Neutrophil (primary cell): Measurements from ENCODE around the gene CDC14A.

ENCODE experiments used
- H3K27ac ChIP-seq: fragments of 200-600 bp; sonication (generic); 2 replicates; pipeline ENCODE4 v1.5.1; 2016; ENCODE audit warnings: mild to moderate bottlenecking, moderate library complexity
- H3K27me3 ChIP-seq: fragments of 200-600 bp; sonication (generic); 2 replicates; pipeline ENCODE4 v1.6.0; 2016; ENCODE audit warnings: mild to moderate bottlenecking
- H3K36me3 ChIP-seq: fragments of 200-600 bp; sonication (generic); 2 replicates; pipeline ENCODE4 v1.5.1; 2017
- H3K4me1 ChIP-seq, 2 experiments: fragments of 200-600 bp in 1 of 2; sonication (generic) in 1 of 2; 1 replicate in 1 of 2; 2 replicates in 1 of 2; pipeline versions ENCODE4 v1.5.1 to v1.6.1; 2013 to 2016; ENCODE audit warnings: low read depth in 1 of 2, low read length in 1 of 2, mild to moderate bottlenecking in 1 of 2, moderate library complexity in 1 of 2; ENCODE audit not compliant: control insufficient read depth in 1 of 2, insufficient read depth in 1 of 2
- H3K4me3 ChIP-seq, 2 experiments: fragments of 200-600 bp in 1 of 2; sonication (generic) in 1 of 2; 1 replicate in 1 of 2; 2 replicates in 1 of 2; pipeline ENCODE4 v1.5.1; 2013 to 2016; ENCODE audit warnings: low read depth in 1 of 2, low read length in 1 of 2, mild to moderate bottlenecking in 1 of 2, moderate library complexity in 1 of 2
- H3K9me3 ChIP-seq: fragments of 200-600 bp; sonication (generic); 2 replicates; pipeline ENCODE4 v1.5.1; 2016
- CTCF ChIP-seq: fragments of 200-600 bp; sonication (generic); IDR thresholded peaks from 2 replicates; pipeline ENCODE4 v1.5.1; 2016; ENCODE audit warnings: antibody characterized with exemption

CDC14A gene

GRCh38 chr1:100556925-100557605, 204.8 kb downstream of the CDC14A start:
- TF ChIP-seq CTCF, result no peak

DNA sequence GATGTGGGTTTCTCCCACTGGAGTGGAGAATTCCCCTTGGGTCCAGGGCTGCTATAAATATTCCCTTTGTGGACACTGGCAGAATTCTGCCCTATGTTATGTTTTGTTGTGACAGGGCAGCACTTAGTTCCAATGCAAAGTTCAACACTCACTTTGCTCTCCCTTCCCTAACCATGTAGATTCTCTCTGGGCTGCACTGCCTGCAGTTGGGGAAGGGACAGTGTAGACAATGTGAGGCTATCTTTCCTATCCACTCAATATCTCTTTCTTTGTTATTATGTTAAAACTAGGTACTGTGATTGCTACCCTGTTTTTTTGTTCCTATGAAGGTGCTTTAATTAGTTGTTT, 205.3 kb downstream of the CDC14A start:
- Histone ChIP-seq H3K9me3 (peaks cover 5% of the 10 kb centered on the region), H3K36me3 (no peaks in the 10 kb centered on the region), H3K27ac (no peak overlapping the region), H3K4me1 (no peaks in the 10 kb centered on the region), H3K27me3 (no peaks in the 10 kb centered on the region), H3K4me3 (no peak overlapping the region)
- TF ChIP-seq CTCF, result no peak

More at GRCh38 chr1:100556925-100557605, 204.8 kb downstream of the CDC14A start:
- H3K36me3 ChIP-seq, result no peaks in the 10 kb centered on the region
- no peak overlapping the region for H3K4me3 ChIP-seq
- no peaks in the 10 kb centered on the region for H3K27me3 ChIP-seq
- H3K9me3 ChIP-seq, result peaks cover 5% of the 10 kb centered on the region
- H3K4me1 ChIP-seq, result no peaks in the 10 kb centered on the region
- H3K27ac ChIP-seq, result no peak overlapping the region

DNA sequence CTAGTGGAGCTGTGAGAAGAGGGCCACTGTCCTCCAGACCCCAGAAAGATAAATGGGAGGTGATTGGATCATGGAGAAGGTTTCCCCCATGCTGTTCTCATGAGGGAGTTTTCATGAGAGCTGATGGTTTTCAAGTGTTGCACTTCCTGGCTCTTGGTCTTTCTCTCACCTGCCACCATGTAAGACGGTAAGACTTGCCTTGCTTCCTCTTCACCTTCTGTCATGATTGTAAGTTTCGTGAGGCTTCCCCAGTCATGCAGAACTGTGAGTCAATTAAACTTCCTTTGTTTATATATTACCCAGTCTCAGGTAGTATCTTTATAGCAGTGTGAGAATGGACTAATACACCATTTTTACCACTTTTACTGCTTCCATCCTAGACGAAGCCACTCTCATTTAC, 213.2 kb downstream of the CDC14A start:
- no peak overlapping the region for H3K4me3 ChIP-seq
- H3K27me3 ChIP-seq, result no peaks in the 10 kb centered on the region
- no peaks in the 10 kb centered on the region for H3K36me3 ChIP-seq
- no peaks in the 10 kb centered on the region for H3K4me1 ChIP-seq
- TF ChIP-seq CTCF, result no peak
- H3K9me3 ChIP-seq, result no peaks in the 10 kb centered on the region
- no peak overlapping the region for H3K27ac ChIP-seq

DNA sequence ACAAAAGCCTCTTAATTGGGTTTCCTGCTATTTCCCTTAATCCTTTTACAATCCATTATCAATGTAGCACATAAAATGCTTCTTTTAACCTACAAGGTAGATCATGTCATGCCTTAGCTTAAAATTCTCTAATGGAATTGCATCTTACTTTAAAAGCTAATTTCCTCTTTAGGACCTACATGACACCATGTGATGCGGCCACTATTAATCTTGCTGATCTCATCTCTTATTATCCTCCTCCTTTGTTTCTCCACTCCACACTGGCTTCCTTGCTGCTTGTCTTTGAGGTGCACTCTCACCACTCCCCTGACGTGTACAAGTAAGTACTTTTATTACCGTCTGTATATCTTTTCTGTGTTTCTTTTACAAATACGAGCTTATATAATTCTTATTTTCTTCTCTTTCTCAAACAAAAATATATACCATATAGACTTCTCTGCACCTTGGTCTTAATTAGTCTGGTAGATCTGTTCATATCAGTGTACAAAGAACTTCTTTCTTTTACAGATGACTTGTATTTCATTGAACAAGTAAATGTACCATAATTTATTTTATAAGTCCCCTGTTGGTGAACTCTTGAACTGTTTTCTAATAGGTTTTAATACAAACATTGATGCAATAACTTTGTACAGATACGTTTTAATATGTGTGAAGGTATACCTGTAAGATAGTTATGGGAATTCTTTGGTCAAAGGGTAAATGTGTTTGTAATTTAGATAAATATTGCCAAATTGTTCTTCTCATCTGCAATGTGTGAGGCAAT, 213.8 kb downstream of the CDC14A start:
- H3K27me3 ChIP-seq, result no peaks in the 10 kb centered on the region
- H3K36me3 ChIP-seq, result no peaks in the 10 kb centered on the region
- no peak overlapping the region for H3K4me3 ChIP-seq
- no peaks in the 10 kb centered on the region for H3K9me3 ChIP-seq
- no peak overlapping the region for H3K27ac ChIP-seq
- no peaks in the 10 kb centered on the region for H3K4me1 ChIP-seq
- TF ChIP-seq CTCF, result no peak

DNA sequence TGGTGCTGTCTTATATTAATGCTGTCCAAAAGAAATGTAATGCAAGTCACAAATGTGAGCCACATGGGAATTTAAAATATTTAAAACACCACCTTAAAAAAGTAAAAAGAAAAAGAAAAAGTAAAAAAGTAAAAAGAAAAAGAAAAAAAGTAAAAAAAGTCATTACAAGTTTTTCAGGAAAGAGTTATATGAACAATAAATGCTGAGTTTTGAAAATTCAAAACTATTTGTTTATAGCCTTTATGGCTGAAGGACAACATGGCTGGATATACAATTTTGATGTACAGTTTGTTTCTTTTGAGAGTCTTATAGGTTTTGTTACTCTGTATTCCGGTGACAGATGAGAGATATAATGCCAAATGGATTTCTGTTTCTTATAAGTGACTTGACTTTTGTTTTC, 214.8 kb downstream of the CDC14A start:
- Histone ChIP-seq H3K27ac (no peak overlapping the region), H3K27me3 (no peaks in the 10 kb centered on the region), H3K9me3 (no peaks in the 10 kb centered on the region), H3K4me1 (no peaks in the 10 kb centered on the region), H3K4me3 (no peak overlapping the region), H3K36me3 (no peaks in the 10 kb centered on the region)
- no peak for TF ChIP-seq CTCF
